ENCODE measurements around the gene GRB10. TPM values are rescaled to one million over a fixed set of nuclear protein-coding genes. Genes with fewer than 3 reads are reported as not detected.

GRB10 gene
- total RNA-seq, 2 experiments from 2014 or later, result 5.9 to 8.4 TPM

- H3K27ac Mint-ChIP-seq, result peak overlapping the region; percentile 18
- Histone ChIP-seq H3K4me1 (ENCODE audit: insufficient read depth, low read length) (peaks cover 7% of the 10 kb centered on the region), H3K9me3 (ENCODE audit: control insufficient read depth in 1 of 2, insufficient read depth in 1 of 2, low read length in 2 of 2) (peaks cover 4 to 25% of the 10 kb centered on the region in 2 experiments), H3K27me3 (ENCODE audit: control insufficient read depth in 1 of 2, insufficient read depth in 2 of 2, low read length in 2 of 2) (no peaks in the 10 kb centered on the region), H3K4me3 (ENCODE audit: low read length) (no peak overlapping the region), H3K27ac (ENCODE audit: low read depth in 1 of 2, low read length in 2 of 2) (no peak overlapping the region), H3K36me3 (ENCODE audit: insufficient read depth, low read length) (no peaks in the 10 kb centered on the region)
- intact Hi-C loops (cut with DNase I, micrococcal nuclease), result no loop called here
- H3K27me3 Mint-ChIP-seq, result no peaks in the 10 kb centered on the region
- no peaks in the 10 kb centered on the region for H3K36me3 Mint-ChIP-seq (ENCODE audit: low read depth)
- ChIA-PET CTCF (no interaction called here), POLR2A (no interaction called here)
- peaks cover 21% of the 10 kb centered on the region for H3K4me1 Mint-ChIP-seq (ENCODE audit: low read depth)
- no peak overlapping the region for H3K4me3 Mint-ChIP-seq
- DNase-seq (no peak), ATAC-seq (ENCODE audit: poor library complexity) (no peak)
- peaks cover 3% of the 10 kb centered on the region for H3K9me3 Mint-ChIP-seq
- TF ChIP-seq, protein P1, sequence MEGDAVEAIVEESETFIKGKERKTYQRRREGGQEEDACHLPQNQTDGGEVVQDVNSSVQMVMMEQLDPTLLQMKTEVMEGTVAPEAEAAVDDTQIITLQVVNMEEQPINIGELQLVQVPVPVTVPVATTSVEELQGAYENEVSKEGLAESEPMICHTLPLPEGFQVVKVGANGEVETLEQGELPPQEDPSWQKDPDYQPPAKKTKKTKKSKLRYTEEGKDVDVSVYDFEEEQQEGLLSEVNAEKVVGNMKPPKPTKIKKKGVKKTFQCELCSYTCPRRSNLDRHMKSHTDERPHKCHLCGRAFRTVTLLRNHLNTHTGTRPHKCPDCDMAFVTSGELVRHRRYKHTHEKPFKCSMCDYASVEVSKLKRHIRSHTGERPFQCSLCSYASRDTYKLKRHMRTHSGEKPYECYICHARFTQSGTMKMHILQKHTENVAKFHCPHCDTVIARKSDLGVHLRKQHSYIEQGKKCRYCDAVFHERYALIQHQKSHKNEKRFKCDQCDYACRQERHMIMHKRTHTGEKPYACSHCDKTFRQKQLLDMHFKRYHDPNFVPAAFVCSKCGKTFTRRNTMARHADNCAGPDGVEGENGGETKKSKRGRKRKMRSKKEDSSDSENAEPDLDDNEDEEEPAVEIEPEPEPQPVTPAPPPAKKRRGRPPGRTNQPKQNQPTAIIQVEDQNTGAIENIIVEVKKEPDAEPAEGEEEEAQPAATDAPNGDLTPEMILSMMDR (IDR thresholded peaks at IDR 0.05), result no peak
Observed at GRCh38 chr7:50762337-50762736, 20.4 kb downstream of the GRB10 start.

- Mint-ChIP-seq H3K27me3 (no peaks in the 10 kb centered on the region), H3K4me1 (ENCODE audit: low read depth) (peaks cover 21% of the 10 kb centered on the region), H3K9me3 (peaks cover 3% of the 10 kb centered on the region), H3K36me3 (ENCODE audit: low read depth) (no peaks in the 10 kb centered on the region), H3K27ac (peak overlapping the region; percentile 18), H3K4me3 (no peak overlapping the region)
- no peak overlapping the region for H3K27ac ChIP-seq (ENCODE audit: low read depth in 1 of 2, low read length in 2 of 2)
- H3K27me3 ChIP-seq (ENCODE audit: control insufficient read depth in 1 of 2, insufficient read depth in 2 of 2, low read length in 2 of 2), result no peaks in the 10 kb centered on the region
- ChIA-PET POLR2A (no interaction called here), CTCF (interaction anchor here (1.5 kb wide), 1 partner anchor 13 kb away, joined by 3 read pairs; no protein-coding TSS in a partner anchor)
- TF ChIP-seq, protein P1 (IDR thresholded peaks at IDR 0.05), result no peak
- DNase-seq (peak in 5 of 14 experiments; percentile 3 to 26 (median 16)), ATAC-seq (ENCODE audit: poor library complexity) (no peak)
- intact Hi-C loops (cut with DNase I, micrococcal nuclease), result no loop called here
- H3K4me3 ChIP-seq (ENCODE audit: low read length), result no peak overlapping the region
- peaks cover 4 to 21% of the 10 kb centered on the region in 2 experiments for H3K9me3 ChIP-seq (ENCODE audit: control insufficient read depth in 1 of 2, insufficient read depth in 1 of 2, low read length in 2 of 2)
- H3K36me3 ChIP-seq (ENCODE audit: insufficient read depth, low read length), result no peaks in the 10 kb centered on the region
- H3K4me1 ChIP-seq (ENCODE audit: insufficient read depth, low read length), result peaks cover 7% of the 10 kb centered on the region
Observed at GRCh38 chr7:50761713-50762112, 21.0 kb downstream of the GRB10 start.

GRCh38 chr7:50757703-50758390 lies 24.8 kb downstream of the GRB10 start:
- TF ChIP-seq, protein P1 (IDR thresholded peaks at IDR 0.05), result no peak
- Mint-ChIP-seq H3K9me3 (peaks cover 3% of the 10 kb centered on the region), H3K4me1 (ENCODE audit: low read depth) (peaks cover 21% of the 10 kb centered on the region), H3K36me3 (ENCODE audit: low read depth) (no peaks in the 10 kb centered on the region), H3K27ac (no peak overlapping the region), H3K4me3 (no peak overlapping the region), H3K27me3 (no peaks in the 10 kb centered on the region)
- intact Hi-C loops (cut with DNase I, micrococcal nuclease), result no loop called here
- ChIA-PET CTCF (no interaction called here), POLR2A (no interaction called here)
- Histone ChIP-seq H3K9me3 (ENCODE audit: control insufficient read depth in 1 of 2, insufficient read depth in 1 of 2, low read length in 2 of 2) (peaks cover 4% of the 10 kb centered on the region in 2 experiments), H3K4me3 (ENCODE audit: low read length) (no peak overlapping the region), H3K36me3 (ENCODE audit: insufficient read depth, low read length) (no peaks in the 10 kb centered on the region), H3K4me1 (ENCODE audit: insufficient read depth, low read length) (peaks cover 17% of the 10 kb centered on the region), H3K27ac (ENCODE audit: low read depth in 1 of 2, low read length in 2 of 2) (no peak overlapping the region), H3K27me3 (ENCODE audit: control insufficient read depth in 1 of 2, insufficient read depth in 2 of 2, low read length in 2 of 2) (no peaks in the 10 kb centered on the region)
- ATAC-seq (ENCODE audit: poor library complexity) (no peak), DNase-seq (no peak)
